Caco-2 (cell line): Measurements from ENCODE around the gene TMEM62. TPM values are rescaled to one million over a fixed set of nuclear protein-coding genes. Genes with fewer than 3 reads are reported as not detected.
"Not testable (repeated sequence)": the region's sequence is repeated elsewhere in the genome, so short reads cannot be mapped to it uniquely, and the experiment has no call there.

Experiments
- BruUV-seq: library from RNA; stranded (reverse); fragments of 400-500 nt; replicated peaks from 2 replicates; lab custom pipeline; 2021; lab: Mats Ljungman, UMichigan
- CTCF ChIA-PET: fragments of 300-600 bp; sonication (Branson Sonifier 250); formaldehyde crosslinking; loops from one replicate; lab custom pipeline; 2022; ENCODE audit warnings: antibody characterized with exemption; lab: Charles Lee
- POLR2A ChIA-PET: fragments of 300-600 bp; sonication (Branson Sonifier 250); formaldehyde crosslinking; loops from one replicate; lab custom pipeline; 2022; ENCODE audit warnings: antibody characterized with exemption; lab: Charles Lee
- DNase-seq, 2 experiments: peaks; one replicate each; pipeline versions ENCODE4 v3.0.0 to v3.0.0-alpha.2; 2020 to 2022
- H3K27me3 ChIP-seq: replicated peaks from 2 replicates; pipeline ENCODE4 v1.6.0; 2011; ENCODE audit warnings: low read length; ENCODE audit not compliant: control insufficient read depth, insufficient read depth
- H3K36me3 ChIP-seq: 2 replicates; pipeline ENCODE4 v1.5.1; 2011; ENCODE audit warnings: low read length; ENCODE audit not compliant: control insufficient read depth, insufficient read depth
- H3K4me1 ChIP-seq: fragments of 250-450 bp; sonication (Bioruptor Pico); 2 replicates; pipeline ENCODE4 v1.5.1; 2020; ENCODE audit warnings: mild to moderate bottlenecking
- H3K4me3 ChIP-seq: 2 replicates; pipeline ENCODE4 v1.5.1; 2011; ENCODE audit warnings: low read depth, mild to moderate bottlenecking, control low read depth, low read length
- H3K9me3 ChIP-seq: fragments of 250-450 bp; sonication (Bioruptor Pico); 2 replicates; pipeline ENCODE4 v1.5.1; 2020; ENCODE audit warnings: mild to moderate bottlenecking, moderate library complexity
- H3K27ac Mint-ChIP-seq: one replicate; pipeline ENCODE4 v1.8.0; 2022; ENCODE audit warnings: mixed read lengths; ENCODE audit not compliant: unreplicated experiment
- H3K27me3 Mint-ChIP-seq: one replicate; pipeline ENCODE4 v1.8.0; 2022; ENCODE audit warnings: mixed read lengths; ENCODE audit not compliant: insufficient read depth, unreplicated experiment
- H3K36me3 Mint-ChIP-seq: one replicate; pipeline ENCODE4 v1.8.0; 2022; ENCODE audit warnings: mild to moderate bottlenecking, mixed read lengths; ENCODE audit not compliant: insufficient read depth, unreplicated experiment
- H3K4me1 Mint-ChIP-seq: one replicate; pipeline ENCODE4 v1.8.0; 2022; ENCODE audit warnings: low read depth, mixed read lengths; ENCODE audit not compliant: unreplicated experiment
- H3K4me3 Mint-ChIP-seq: one replicate; pipeline ENCODE4 v1.8.0; 2022; ENCODE audit warnings: mild to moderate bottlenecking, moderate library complexity, mixed read lengths; ENCODE audit not compliant: unreplicated experiment
- H3K9me3 Mint-ChIP-seq: one replicate; pipeline ENCODE4 v1.8.0; 2022; ENCODE audit warnings: mixed read lengths; ENCODE audit not compliant: unreplicated experiment
- intact Hi-C: fragments of 100-400 bp; cut with micrococcal nuclease; formaldehyde crosslinking; loops from one replicate; pipeline ENCODE4 v1.10.0; 2022; ENCODE audit not compliant: unreplicated experiment
- total RNA-seq: library from RNA; stranded (reverse); gene quantifications from 2 replicates; pipeline ENCODE4 v1.2.3, GENCODE V29; 2022
- TF ChIP-seq, protein P1 (sequence below), 2 experiments: fragments of 200-600 bp in 1 of 2; IDR thresholded peaks; 1 replicate in 1 of 2; 2 replicates in 1 of 2; pipeline versions ENCODE4 v1.5.1 to v1.8.0; 2011 to 2022; ENCODE audit warnings: antibody characterized with exemption in 1 of 2, control low read depth in 1 of 2, inconsistent platforms in 1 of 2, low read depth in 1 of 2, low read length in 1 of 2, mild to moderate bottlenecking in 1 of 2, moderate library complexity in 1 of 2; ENCODE audit not compliant: insufficient read depth in 1 of 2, severe bottlenecking in 1 of 2, unreplicated experiment in 1 of 2

Gene TMEM62
- total RNA-seq, 1 experiment from 2014 or later = 23.7 TPM

DNA sequence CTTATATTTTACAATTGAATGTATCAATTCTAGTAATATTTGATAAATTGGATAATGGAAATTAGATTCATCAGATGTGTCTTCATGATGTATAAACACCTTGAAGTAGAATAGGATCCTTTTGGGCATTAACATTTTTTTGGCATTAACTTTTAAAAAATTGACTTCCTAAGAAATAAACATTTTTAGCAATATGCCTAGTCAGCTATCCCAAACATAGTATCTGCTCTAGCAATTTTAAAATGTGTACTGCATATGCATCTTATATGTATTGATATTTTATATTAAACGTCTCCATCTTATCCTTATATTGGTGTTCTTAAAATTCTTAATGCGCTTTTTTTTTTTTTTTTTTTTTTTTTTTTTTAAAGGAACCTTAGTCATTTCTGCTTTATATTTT, 60.3 kb downstream of the TMEM62 start:
- CTCF ChIA-PET = no interaction called here
- peaks cover 10% of the 10 kb centered on the region for H3K9me3 Mint-ChIP-seq
- intact Hi-C loops = no loop called here

DNA sequence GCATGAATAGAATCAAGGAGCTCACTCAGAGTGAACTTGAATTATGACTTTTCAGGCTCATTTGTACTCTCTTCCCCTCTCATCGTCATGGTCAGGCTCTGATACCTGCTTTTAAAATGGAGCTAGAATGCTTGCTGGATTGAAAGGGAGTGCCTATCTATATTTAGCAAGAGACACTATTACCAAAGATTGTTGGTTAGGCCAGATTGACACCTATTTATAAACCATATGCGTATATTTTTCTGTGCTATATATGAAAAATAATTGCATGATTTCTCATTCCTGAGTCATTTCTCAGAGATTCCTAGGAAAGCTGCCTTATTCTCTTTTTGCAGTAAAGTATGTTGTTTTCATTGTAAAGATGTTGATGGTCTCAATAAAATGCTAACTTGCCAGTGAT, 61.4 kb downstream of the TMEM62 start:
- H3K27me3 ChIP-seq = no peaks in the 10 kb centered on the region
- H3K4me3 ChIP-seq = no peak overlapping the region
- Mint-ChIP-seq H3K9me3 (peaks cover 10% of the 10 kb centered on the region), H3K4me3 (no peak overlapping the region), H3K36me3 (peaks cover 17% of the 10 kb centered on the region), H3K4me1 (no peaks in the 10 kb centered on the region), H3K27me3 (no peaks in the 10 kb centered on the region), H3K27ac (no peak overlapping the region)
- ChIA-PET POLR2A (no interaction called here), CTCF (interaction anchor here (1.0 kb wide), 1 partner anchor 9 kb away, joined by 5 read pairs; no protein-coding TSS in a partner anchor)
- no peaks in the 10 kb centered on the region for H3K36me3 ChIP-seq
- no peaks in the 10 kb centered on the region for H3K4me1 ChIP-seq
- DNase-seq = no peak
- H3K9me3 ChIP-seq = no peaks in the 10 kb centered on the region
- intact Hi-C loops = no loop called here
- no TSS peak for BruUV-seq
- TF ChIP-seq, protein P1, sequence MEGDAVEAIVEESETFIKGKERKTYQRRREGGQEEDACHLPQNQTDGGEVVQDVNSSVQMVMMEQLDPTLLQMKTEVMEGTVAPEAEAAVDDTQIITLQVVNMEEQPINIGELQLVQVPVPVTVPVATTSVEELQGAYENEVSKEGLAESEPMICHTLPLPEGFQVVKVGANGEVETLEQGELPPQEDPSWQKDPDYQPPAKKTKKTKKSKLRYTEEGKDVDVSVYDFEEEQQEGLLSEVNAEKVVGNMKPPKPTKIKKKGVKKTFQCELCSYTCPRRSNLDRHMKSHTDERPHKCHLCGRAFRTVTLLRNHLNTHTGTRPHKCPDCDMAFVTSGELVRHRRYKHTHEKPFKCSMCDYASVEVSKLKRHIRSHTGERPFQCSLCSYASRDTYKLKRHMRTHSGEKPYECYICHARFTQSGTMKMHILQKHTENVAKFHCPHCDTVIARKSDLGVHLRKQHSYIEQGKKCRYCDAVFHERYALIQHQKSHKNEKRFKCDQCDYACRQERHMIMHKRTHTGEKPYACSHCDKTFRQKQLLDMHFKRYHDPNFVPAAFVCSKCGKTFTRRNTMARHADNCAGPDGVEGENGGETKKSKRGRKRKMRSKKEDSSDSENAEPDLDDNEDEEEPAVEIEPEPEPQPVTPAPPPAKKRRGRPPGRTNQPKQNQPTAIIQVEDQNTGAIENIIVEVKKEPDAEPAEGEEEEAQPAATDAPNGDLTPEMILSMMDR (IDR thresholded peaks at IDR 0.05; ENCODE audit: insufficient read depth in 1 of 2, low read depth in 1 of 2, low read length in 1 of 2, severe bottlenecking in 1 of 2, unreplicated experiment in 1 of 2) = no peak

More for the DNA sequence above, 60.3 kb downstream of the TMEM62 start:
- TF ChIP-seq, protein P1 (IDR thresholded peaks at IDR 0.05; ENCODE audit: insufficient read depth in 1 of 2, low read depth in 1 of 2, low read length in 1 of 2, severe bottlenecking in 1 of 2, unreplicated experiment in 1 of 2) = no peak
- POLR2A ChIA-PET = no interaction called here
- no peak overlapping the region for H3K27ac Mint-ChIP-seq
- no peaks in the 10 kb centered on the region for H3K4me1 ChIP-seq
- no peak for DNase-seq
- no peaks in the 10 kb centered on the region for H3K27me3 ChIP-seq
- H3K4me3 Mint-ChIP-seq = no peak overlapping the region
- H3K27me3 Mint-ChIP-seq = no peaks in the 10 kb centered on the region
- H3K36me3 ChIP-seq = no peaks in the 10 kb centered on the region
- no peak overlapping the region for H3K4me3 ChIP-seq
- peaks cover 17% of the 10 kb centered on the region for H3K36me3 Mint-ChIP-seq
- H3K9me3 ChIP-seq = no peaks in the 10 kb centered on the region
- no TSS peak for BruUV-seq
- no peaks in the 10 kb centered on the region for H3K4me1 Mint-ChIP-seq

DNA sequence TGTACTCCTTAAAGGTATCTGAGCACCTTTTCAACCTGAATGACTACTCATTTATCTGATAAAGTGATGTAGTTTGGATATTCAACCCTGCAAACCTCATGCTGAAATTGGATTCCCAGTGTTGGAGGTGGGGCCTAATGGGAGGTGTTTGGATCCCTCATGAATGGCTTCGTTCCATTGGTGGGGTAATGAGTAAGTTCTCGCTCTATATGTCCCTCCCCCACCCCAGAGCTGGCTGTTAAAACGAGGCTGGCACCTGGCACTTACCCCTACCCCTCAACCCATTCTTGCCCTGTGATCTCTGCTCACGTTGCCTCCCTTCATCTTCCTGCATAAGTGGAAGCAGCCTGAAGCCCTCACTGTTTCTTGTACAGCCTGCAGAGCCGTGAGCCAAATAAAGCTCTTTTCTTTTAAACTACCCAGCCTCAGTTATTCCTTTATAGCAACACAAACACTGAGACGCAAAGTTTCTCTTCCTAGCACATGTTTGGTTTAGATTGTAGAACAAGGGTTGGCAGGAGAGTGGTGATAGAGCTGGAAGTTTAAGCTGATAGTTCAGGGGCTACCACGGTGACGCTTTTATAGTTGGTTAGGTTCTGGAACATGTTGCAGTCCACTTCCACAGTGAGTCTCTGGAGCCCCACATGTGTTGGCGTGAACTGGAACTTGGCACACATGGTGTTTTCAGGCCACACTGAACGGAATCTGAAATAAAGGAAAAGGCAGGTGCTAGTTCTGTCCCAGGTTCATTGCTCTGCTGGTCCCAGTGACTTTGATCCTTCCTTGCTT, 63.6 kb downstream of the TMEM62 start:
- DNase-seq = no peak
- H3K27me3 ChIP-seq = no peaks in the 10 kb centered on the region
- Mint-ChIP-seq H3K9me3 (peaks cover 10% of the 10 kb centered on the region), H3K36me3 (peaks cover 8% of the 10 kb centered on the region), H3K4me1 (no peaks in the 10 kb centered on the region), H3K27me3 (peaks cover 2% of the 10 kb centered on the region), H3K27ac (no peak overlapping the region), H3K4me3 (no peak overlapping the region)
- H3K4me1 ChIP-seq = no peaks in the 10 kb centered on the region
- POLR2A ChIA-PET = no interaction called here
- CTCF ChIA-PET = interaction anchor here (0.7 kb wide), 1 partner anchor 185 kb away, joined by 8 read pairs; no protein-coding TSS in a partner anchor
- no TSS peak for BruUV-seq
- intact Hi-C loops = no loop called here
- TF ChIP-seq, protein P1 (IDR thresholded peaks at IDR 0.05; ENCODE audit: insufficient read depth in 1 of 2, low read depth in 1 of 2, low read length in 1 of 2, severe bottlenecking in 1 of 2, unreplicated experiment in 1 of 2) = no peak
- H3K4me3 ChIP-seq = no peak overlapping the region
- H3K9me3 ChIP-seq = no peaks in the 10 kb centered on the region
- H3K36me3 ChIP-seq = no peaks in the 10 kb centered on the region

DNA sequence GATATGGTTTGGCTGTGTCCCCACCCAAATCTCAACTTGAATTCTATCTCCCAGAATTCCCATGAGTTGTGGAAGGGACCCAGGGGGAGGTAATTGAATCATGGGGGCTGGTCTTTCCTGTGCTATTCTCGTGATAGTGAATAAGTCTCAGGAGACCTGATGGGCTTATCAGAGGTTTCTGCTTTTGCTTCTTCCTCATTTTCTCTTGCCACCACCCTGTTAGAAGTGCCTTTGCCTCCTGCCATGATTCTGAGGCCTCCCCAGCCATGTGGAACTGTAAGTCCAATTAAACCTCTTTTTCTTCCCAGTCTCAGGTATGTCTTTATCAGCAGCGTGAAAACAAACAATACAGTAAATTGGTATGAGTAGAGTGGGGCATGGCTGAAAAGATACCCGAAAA, 64.4 kb downstream of the TMEM62 start:
- H3K4me3 ChIP-seq, BruUV-seq, H3K9me3 ChIP-seq, H3K27me3 Mint-ChIP-seq, H3K4me1 Mint-ChIP-seq, intact Hi-C loops, H3K27ac Mint-ChIP-seq, H3K36me3 ChIP-seq, CTCF ChIA-PET, POLR2A ChIA-PET, H3K4me1 ChIP-seq, H3K4me3 Mint-ChIP-seq, H3K27me3 ChIP-seq, DNase-seq, H3K36me3 Mint-ChIP-seq: not testable (repeated sequence)
- H3K9me3 Mint-ChIP-seq = peaks cover 10% of the 10 kb centered on the region

DNA sequence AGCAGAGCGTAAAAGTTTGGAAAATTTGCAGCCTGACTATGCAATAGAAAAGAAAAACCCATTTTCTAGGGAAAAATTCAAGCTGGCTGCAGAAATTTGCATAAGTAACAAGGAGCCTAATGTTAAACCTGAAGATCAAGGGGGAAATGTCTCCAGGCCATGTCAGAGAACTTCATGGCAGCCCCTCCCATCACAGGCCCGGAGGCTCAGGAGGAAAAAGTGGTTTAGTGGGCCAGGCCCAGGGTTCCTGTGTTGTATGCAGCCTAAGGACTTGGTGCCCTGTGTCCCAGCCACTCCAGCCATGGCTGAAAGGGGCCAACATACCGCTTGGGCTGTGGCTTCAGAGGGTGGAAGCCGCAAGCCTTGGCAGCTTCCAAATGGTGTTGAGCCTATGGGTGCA, 65.2 kb downstream of the TMEM62 start:
- H3K4me1 Mint-ChIP-seq, DNase-seq, H3K4me3 ChIP-seq, CTCF ChIA-PET, H3K27me3 ChIP-seq, H3K27ac Mint-ChIP-seq, POLR2A ChIA-PET, intact Hi-C loops, H3K36me3 Mint-ChIP-seq, H3K27me3 Mint-ChIP-seq, H3K9me3 ChIP-seq, H3K36me3 ChIP-seq, H3K4me3 Mint-ChIP-seq, H3K4me1 ChIP-seq, BruUV-seq: not testable (repeated sequence)
- peaks cover 10% of the 10 kb centered on the region for H3K9me3 Mint-ChIP-seq
